Left lung (tissue), 10 donors: ENCODE data around the gene ACADS. TPM values are rescaled to one million over a fixed set of nuclear protein-coding genes. Genes with fewer than 3 reads are reported as not detected.

Experiments
- ATAC-seq: fragments of 200-7000 bp; cut with Tn5 transposase; one replicate; pipeline ENCODE4 v1.9.1; 2020; ENCODE audit warnings: moderate library complexity
- DNase-seq, 4 donors: peaks; one replicate each; pipeline ENCODE4 v3.0.0-alpha.2; 2013 to 2020
- H3K27ac ChIP-seq, 2 donors: fragments of 200-600 bp; sonication (generic) in 1 of 2; one replicate each; pipeline versions ENCODE4 v1.5.0 to v1.8.0; 2020 to 2021
- H3K27me3 ChIP-seq, 2 donors: fragments of 200-600 bp; sonication (generic) in 1 of 2; one replicate each; pipeline versions ENCODE4 v1.5.0 to v1.8.0; 2020 to 2021
- H3K36me3 ChIP-seq, 2 donors: fragments of 200-600 bp; sonication (generic) in 1 of 2; one replicate each; pipeline versions ENCODE4 v1.5.0 to v1.8.0; 2020 to 2021
- H3K4me1 ChIP-seq, 2 donors: fragments of 200-600 bp; one replicate each; pipeline ENCODE4 v1.8.0; 2021
- H3K4me3 ChIP-seq, 2 donors: fragments of 200-600 bp; sonication (generic) in 1 of 2; one replicate each; pipeline versions ENCODE4 v1.5.0 to v1.8.0; 2020 to 2021; ENCODE audit warnings: mild to moderate bottlenecking in 1 of 2
- H3K9me3 ChIP-seq, 2 donors: fragments of 200-600 bp; sonication (generic) in 1 of 2; one replicate each; pipeline versions ENCODE4 v1.5.0 to v1.8.0; 2020 to 2021
- intact Hi-C, 2 donors: fragments of 100-400 bp; cut with DNase I; formaldehyde crosslinking; loops; one replicate each; pipeline versions ENCODE4 v1.11.2 to v1.14.2; 2022
- polyA plus RNA-seq, 6 donors: library from polyadenylated mRNA; unstranded; fragments of 120-200 nt; gene quantifications; one replicate each; pipeline ENCODE4 v1.2.1, GENCODE V29; 2013; ENCODE audit not compliant: insufficient read length in 6 of 6
- total RNA-seq, 2 donors: library from RNA; stranded (reverse); fragmentation: NEBNext Ultra II Directional; extraction: Animal tissue kit (Norgen Biotek cat#: 25700); gene quantifications; one replicate each; pipeline ENCODE4 v1.2.1, GENCODE V29; 2021
- TF ChIP-seq, protein P1 (sequence below), 2 donors: fragments of 200-600 bp; sonication (generic) in 1 of 2; IDR thresholded peaks; one replicate each; pipeline versions ENCODE4 v1.5.0 to v1.8.0; 2021; ENCODE audit warnings: antibody characterized with exemption in 2 of 2
- donor health status: DM: no; HTN: yes; CAD: no.
- donor health status: DM: no; HTN: no; CAD: no.

The ACADS gene
- total and polyA plus RNA-seq, 8 donors: 11.5 to 20.6 (median 14.0) TPM

DNA sequence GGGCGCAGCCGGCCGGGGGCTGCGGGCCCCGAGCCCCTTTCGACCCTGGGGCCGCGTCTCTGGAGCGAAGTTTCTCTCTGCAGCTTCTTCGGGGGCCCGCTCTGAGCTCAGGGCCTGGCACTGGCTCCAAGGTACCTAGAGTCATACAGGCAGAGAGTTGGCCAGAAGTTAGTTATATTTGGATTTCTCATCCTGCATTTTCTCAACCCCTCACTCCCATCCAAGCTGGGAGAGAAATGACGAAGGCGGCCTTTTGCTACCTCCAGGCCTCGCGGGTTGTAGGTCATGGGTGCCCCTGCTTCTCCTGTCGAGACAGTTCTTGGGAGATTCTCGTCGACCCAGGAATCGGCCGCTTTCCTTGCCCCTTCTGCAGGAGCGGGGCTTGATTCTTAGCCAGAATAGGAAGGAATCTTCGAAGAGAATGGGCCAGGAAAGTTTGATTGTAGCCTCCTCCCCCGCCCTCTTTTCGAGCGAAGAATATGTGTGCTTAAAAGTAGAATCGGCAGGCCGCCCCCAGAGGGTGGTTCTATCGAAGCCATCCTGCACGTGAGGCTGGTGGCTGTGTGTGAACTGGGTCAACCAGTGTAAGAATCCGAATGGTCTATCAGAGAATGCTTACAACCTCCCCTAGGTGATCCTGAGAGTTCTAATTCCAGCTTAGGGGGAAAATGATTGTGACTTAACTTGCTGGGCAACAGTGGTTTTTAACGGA is 37.9 kb upstream of the ACADS start:
- ATAC-seq (no peak), DNase-seq (peak in 1 of 4 donors; percentile 43)
- intact Hi-C loops: no loop called here
- H3K36me3 ChIP-seq: no peaks in the 10 kb centered on the region
- H3K4me3 ChIP-seq: peak overlapping the region; percentile 71 to 95
- TF ChIP-seq, protein P1, sequence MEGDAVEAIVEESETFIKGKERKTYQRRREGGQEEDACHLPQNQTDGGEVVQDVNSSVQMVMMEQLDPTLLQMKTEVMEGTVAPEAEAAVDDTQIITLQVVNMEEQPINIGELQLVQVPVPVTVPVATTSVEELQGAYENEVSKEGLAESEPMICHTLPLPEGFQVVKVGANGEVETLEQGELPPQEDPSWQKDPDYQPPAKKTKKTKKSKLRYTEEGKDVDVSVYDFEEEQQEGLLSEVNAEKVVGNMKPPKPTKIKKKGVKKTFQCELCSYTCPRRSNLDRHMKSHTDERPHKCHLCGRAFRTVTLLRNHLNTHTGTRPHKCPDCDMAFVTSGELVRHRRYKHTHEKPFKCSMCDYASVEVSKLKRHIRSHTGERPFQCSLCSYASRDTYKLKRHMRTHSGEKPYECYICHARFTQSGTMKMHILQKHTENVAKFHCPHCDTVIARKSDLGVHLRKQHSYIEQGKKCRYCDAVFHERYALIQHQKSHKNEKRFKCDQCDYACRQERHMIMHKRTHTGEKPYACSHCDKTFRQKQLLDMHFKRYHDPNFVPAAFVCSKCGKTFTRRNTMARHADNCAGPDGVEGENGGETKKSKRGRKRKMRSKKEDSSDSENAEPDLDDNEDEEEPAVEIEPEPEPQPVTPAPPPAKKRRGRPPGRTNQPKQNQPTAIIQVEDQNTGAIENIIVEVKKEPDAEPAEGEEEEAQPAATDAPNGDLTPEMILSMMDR (IDR thresholded peaks at IDR 0.05): no peak
- no peaks in the 10 kb centered on the region for H3K27me3 ChIP-seq
- peaks cover 15 to 71% of the 10 kb centered on the region in 2 donors for H3K4me1 ChIP-seq
- peak overlapping the region; percentile 87 to 96 for H3K27ac ChIP-seq
- H3K9me3 ChIP-seq: no peaks in the 10 kb centered on the region

DNA sequence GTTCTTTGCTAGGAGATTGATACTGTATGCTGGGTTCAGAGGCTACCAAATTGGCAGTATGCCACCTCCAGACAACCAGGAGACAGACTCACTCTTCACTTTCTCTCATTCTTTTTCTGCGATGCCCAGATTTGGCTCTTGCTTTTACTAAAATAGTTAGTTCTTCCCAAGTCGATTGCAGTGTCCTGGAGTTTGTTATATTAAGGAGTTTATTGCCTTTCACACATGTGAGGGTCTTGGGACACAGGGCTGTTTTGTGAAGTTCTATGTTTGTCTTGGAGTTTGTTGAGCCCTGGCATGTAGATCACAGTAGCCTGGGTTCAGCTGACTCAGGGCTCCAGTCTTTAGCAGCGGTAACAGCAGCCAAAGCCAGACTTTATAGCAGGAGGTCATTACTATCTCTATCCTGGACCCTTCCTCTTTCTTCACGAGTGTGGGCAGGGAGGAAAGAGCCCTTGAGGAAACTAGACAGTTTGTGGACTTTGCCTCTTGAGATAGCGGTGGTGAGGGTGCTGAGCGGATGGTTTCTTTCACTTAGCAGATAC is 37.0 kb upstream of the ACADS start:
- Histone ChIP-seq H3K27ac (peak overlapping the region; percentile 11 to 87), H3K27me3 (no peaks in the 10 kb centered on the region), H3K4me3 (peak overlapping the region; percentile 71 to 95), H3K4me1 (peaks cover 15 to 79% of the 10 kb centered on the region in 2 donors), H3K36me3 (no peaks in the 10 kb centered on the region), H3K9me3 (no peaks in the 10 kb centered on the region)
- DNase-seq (no peak), ATAC-seq (no peak)
- intact Hi-C loops: no loop called here
- TF ChIP-seq, protein P1 (IDR thresholded peaks at IDR 0.05): no peak

DNA sequence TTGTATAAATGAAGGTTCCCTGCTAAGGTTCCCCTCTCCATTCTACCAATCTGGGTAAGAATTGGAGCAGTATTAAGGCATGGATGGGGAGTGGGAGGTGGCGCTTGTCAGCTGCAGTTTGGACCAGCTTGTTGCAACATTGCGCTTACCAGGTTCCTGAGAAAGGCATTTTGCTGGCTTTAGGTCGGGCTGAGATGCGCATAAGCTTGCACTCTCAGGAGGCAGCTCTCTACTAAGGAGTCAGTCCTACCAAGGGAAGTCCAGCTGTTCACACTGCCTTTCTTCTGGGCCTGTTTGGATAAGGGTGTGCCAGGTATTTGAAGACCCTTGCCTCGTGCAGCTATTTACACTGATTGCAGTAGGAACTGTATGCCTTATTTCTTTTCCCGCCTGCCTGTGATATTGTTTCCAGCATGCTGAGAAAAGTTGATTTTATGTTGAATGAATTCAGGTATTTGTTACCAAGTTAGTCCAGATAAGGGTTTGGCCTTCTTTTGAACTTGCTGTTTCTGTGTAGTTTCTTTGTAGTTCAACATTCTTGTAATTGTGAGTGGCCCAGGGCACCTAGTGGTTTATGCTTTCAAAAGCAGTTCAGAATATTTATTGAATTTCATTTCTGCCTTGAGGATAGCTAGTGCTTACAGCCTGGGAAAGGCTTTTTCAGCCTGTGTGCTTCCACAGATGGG is 36.1 kb upstream of the ACADS start:
- intact Hi-C loops: no loop called here
- no peak overlapping the region for H3K27ac ChIP-seq
- H3K4me1 ChIP-seq: peaks cover 15 to 80% of the 10 kb centered on the region in 2 donors
- peak overlapping the region in 1 of 2 donors; percentile 95 for H3K4me3 ChIP-seq
- no peaks in the 10 kb centered on the region for H3K27me3 ChIP-seq
- H3K36me3 ChIP-seq: peaks cover 0 to 7% of the 10 kb centered on the region in 2 donors
- ATAC-seq (no peak), DNase-seq (no peak)
- TF ChIP-seq, protein P1 (IDR thresholded peaks at IDR 0.05): no peak
- H3K9me3 ChIP-seq: no peaks in the 10 kb centered on the region

DNA sequence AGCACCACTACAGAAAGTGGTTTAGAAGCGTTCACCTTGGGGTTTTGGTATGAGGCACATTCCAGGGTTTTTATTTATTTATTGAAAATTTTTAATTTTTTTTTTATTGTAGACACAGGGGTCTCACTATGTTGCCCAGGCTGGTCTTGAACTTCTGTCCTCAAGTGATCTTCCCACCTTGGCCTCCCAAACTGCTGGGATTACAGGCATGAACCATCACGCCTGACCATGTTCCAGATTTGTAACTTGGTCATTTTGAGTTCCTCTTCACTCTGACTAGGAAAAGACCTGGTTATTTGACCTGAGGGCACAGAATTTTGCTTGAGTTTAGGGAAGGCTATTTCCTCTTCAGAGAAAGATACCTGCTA is 35.6 kb upstream of the ACADS start:
- ATAC-seq (no peak), DNase-seq (no peak)
- peak overlapping the region in 1 of 2 donors; percentile 95 for H3K4me3 ChIP-seq
- no peak overlapping the region for H3K27ac ChIP-seq
- intact Hi-C loops: no loop called here
- TF ChIP-seq, protein P1 (IDR thresholded peaks at IDR 0.05): no peak
- H3K9me3 ChIP-seq: no peaks in the 10 kb centered on the region
- H3K27me3 ChIP-seq: no peaks in the 10 kb centered on the region
- H3K36me3 ChIP-seq: peaks cover 0 to 12% of the 10 kb centered on the region in 2 donors
- peaks cover 15 to 75% of the 10 kb centered on the region in 2 donors for H3K4me1 ChIP-seq

DNA sequence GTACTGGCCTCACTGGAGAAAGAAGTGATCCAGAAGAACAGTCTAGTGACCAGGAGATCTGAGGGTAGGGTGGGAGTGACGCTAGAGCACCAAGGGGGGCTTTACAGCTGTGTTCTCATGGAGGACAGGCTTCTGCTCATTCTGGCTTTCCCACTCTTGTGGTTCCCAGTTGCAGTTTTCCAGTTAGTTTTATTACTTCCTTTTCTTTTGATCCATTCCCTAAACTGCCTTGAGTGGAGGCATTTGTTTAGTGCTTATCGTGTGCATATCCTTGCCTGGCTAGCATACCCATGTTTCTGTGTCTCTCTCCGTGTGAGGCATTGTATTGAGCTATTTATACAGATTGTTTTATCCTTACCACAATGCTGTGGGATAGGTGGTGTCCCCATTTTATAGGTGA is 34.6 kb upstream of the ACADS start:
- H3K36me3 ChIP-seq: peaks cover 0 to 21% of the 10 kb centered on the region in 2 donors
- TF ChIP-seq, protein P1 (IDR thresholded peaks at IDR 0.05): no peak
- ATAC-seq: no peak
- H3K27ac ChIP-seq: no peak overlapping the region
- H3K4me3 ChIP-seq: no peak overlapping the region
- no peaks in the 10 kb centered on the region for H3K27me3 ChIP-seq
- DNase-seq: no peak
- no peaks in the 10 kb centered on the region for H3K9me3 ChIP-seq
- peaks cover 15 to 66% of the 10 kb centered on the region in 2 donors for H3K4me1 ChIP-seq
- intact Hi-C loops: no loop called here
